DMS 273 (cell line): ENCODE data around the gene PPP1R1B.

Experiments
- DNase-seq: peaks from one replicate; lab custom pipeline; 2025; ENCODE audit not compliant: unreplicated experiment; lab: John Stamatoyannopoulos, UW

Gene PPP1R1B

GRCh38 chr17:39678340-39679116, 51.8 kb downstream of the PPP1R1B start:
- DNase-seq = no peak

- no peak for DNase-seq
These were observed 52.9 kb downstream of the PPP1R1B start for GRCh38 chr17:39679521-39680192.

GRCh38 chr17:39683295-39683939, 56.7 kb downstream of the PPP1R1B start:
- no peak for DNase-seq

- no peak for DNase-seq
These were observed 57.8 kb downstream of the PPP1R1B start for GRCh38 chr17:39684369-39685192.
